Tibial artery (tissue), 4 donors: ENCODE measurements around the gene DCTN2.
A peak's percentile ranks its signal among the peaks of the same experiment; 100 is the strongest.

Source experiments
- DNase-seq, 2 donors: peaks; one replicate each; pipeline ENCODE4 v3.0.0-alpha.2; 2019
- H3K27ac ChIP-seq, 2 donors: fragments of 200-600 bp; sonication (generic) in 1 of 2; 1 replicate in 1 of 2; 2 replicates in 1 of 2; pipeline ENCODE4 v1.5.1; 2018 to 2019; ENCODE audit warnings: mild to moderate bottlenecking in 1 of 2
- H3K27me3 ChIP-seq, 2 donors: fragments of 200-600 bp; sonication (generic) in 1 of 2; one replicate each; pipeline versions ENCODE4 v1.5.1 to v1.6.0; 2016 to 2019
- H3K36me3 ChIP-seq, 3 donors: fragments of 200-600 bp; sonication (generic) in 2 of 3; one replicate each; pipeline ENCODE4 v1.5.1; 2016 to 2019; ENCODE audit warnings: mild to moderate bottlenecking in 2 of 3
- H3K4me1 ChIP-seq, 4 donors: fragments of 200-600 bp; sonication (generic) in 2 of 4; 1 replicate in 3 of 4; 2 replicates in 1 of 4; pipeline ENCODE4 v1.5.1; 2016 to 2019
- H3K4me3 ChIP-seq, 2 donors: fragments of 200-600 bp; sonication (generic) in 1 of 2; 1 replicate in 1 of 2; 2 replicates in 1 of 2; pipeline ENCODE4 v1.5.1; 2018 to 2019; ENCODE audit warnings: mild to moderate bottlenecking in 2 of 2
- H3K9me3 ChIP-seq, 3 donors: fragments of 200-600 bp; sonication (generic) in 1 of 3; one replicate each; pipeline ENCODE4 v1.5.1; 2016 to 2019
- intact Hi-C: fragments of 100-400 bp; cut with DNase I; formaldehyde crosslinking; loops from one replicate; pipeline ENCODE4 v1.15.0; 2023; ENCODE audit warnings: low total_unique reads
- TF ChIP-seq, protein P1 (sequence below), 2 experiments: fragments of 200-600 bp in 1 of 2; fragments of 450-650 bp in 1 of 2; IDR thresholded peaks; one replicate each; pipeline ENCODE4 v1.5.1; 2017 to 2019; ENCODE audit warnings: antibody characterized with exemption in 2 of 2, mild to moderate bottlenecking in 1 of 2, moderate library complexity in 1 of 2

Gene DCTN2

DNA sequence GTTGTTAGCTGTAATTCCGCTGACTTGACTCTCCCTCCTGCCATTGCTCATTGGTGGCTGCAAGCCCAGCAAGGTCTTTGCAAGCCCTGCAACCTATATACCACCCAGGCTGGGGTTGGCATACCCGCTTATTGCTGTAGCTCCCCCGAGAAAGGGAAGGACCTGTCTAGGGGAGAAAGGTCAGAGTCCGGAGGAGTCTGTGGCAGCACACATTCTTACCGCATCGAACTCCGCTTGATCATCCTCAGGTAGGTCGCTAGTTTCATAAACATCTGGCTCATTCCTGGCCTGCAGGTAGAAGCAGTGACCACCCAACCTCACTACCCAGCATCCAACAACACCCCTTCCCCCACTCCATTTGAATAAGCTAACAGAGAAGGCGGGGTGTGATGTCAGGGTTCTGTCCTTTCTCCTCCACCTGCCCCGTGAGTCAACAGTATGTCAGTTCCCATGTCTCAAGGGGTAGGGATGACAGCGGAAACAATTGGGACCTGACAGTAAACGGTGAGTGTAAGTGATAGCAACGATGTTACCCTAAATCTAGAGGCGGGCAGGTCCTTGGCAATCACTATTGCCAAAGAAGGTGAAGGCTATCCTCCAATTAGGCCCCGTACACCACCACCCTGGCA, 1.1 kb downstream of the DCTN2 start:
- peak in 1 of 2 donors; percentile 50 for DNase-seq
- intact Hi-C loops, result no loop called here
- peaks cover 0 to 27% of the 10 kb centered on the region in 2 donors for H3K27me3 ChIP-seq
- H3K36me3 ChIP-seq, result peaks cover 0 to 18% (median 6%) of the 10 kb centered on the region in 3 donors
- H3K9me3 ChIP-seq, result no peaks in the 10 kb centered on the region
- H3K4me3 ChIP-seq, result peak overlapping the region; percentile 96 to 97
- H3K27ac ChIP-seq, result peak overlapping the region; percentile 89 to 90
- H3K4me1 ChIP-seq, result peaks cover 0 to 40% (median 28%) of the 10 kb centered on the region in 4 donors
- TF ChIP-seq, protein P1, sequence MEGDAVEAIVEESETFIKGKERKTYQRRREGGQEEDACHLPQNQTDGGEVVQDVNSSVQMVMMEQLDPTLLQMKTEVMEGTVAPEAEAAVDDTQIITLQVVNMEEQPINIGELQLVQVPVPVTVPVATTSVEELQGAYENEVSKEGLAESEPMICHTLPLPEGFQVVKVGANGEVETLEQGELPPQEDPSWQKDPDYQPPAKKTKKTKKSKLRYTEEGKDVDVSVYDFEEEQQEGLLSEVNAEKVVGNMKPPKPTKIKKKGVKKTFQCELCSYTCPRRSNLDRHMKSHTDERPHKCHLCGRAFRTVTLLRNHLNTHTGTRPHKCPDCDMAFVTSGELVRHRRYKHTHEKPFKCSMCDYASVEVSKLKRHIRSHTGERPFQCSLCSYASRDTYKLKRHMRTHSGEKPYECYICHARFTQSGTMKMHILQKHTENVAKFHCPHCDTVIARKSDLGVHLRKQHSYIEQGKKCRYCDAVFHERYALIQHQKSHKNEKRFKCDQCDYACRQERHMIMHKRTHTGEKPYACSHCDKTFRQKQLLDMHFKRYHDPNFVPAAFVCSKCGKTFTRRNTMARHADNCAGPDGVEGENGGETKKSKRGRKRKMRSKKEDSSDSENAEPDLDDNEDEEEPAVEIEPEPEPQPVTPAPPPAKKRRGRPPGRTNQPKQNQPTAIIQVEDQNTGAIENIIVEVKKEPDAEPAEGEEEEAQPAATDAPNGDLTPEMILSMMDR (IDR thresholded peaks at IDR 0.05), result no peak

DNA sequence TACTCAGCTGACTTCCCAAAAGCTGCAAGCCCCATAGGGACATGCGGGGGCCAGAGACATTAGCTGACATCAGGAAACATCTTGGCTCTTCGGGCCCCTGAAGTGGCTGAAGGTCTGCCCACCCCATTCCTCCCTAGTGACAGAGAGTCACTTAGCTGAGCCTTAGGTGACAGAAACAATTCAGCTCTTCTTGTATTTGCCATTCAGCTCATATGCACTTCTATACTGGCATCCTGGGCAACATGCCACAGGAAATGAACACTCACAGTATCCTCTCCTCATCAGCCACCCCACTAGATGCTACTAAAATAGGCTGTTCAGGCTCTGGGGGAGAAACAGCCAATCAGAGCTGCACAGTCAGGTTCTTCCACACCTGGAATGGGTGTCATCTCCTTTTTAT, 3.4 kb downstream of the DCTN2 start:
- H3K27ac ChIP-seq, result no peak overlapping the region
- DNase-seq, result peak in 1 of 2 donors; percentile 44
- peaks cover 0 to 28% (median 19%) of the 10 kb centered on the region in 4 donors for H3K4me1 ChIP-seq
- TF ChIP-seq, protein P1 (IDR thresholded peaks at IDR 0.05), result no peak
- no peaks in the 10 kb centered on the region for H3K9me3 ChIP-seq
- intact Hi-C loops, result no loop called here
- H3K4me3 ChIP-seq, result no peak overlapping the region
- peaks cover 0 to 6% of the 10 kb centered on the region in 2 donors for H3K27me3 ChIP-seq
- peaks cover 0 to 36% (median 14%) of the 10 kb centered on the region in 3 donors for H3K36me3 ChIP-seq

DNA sequence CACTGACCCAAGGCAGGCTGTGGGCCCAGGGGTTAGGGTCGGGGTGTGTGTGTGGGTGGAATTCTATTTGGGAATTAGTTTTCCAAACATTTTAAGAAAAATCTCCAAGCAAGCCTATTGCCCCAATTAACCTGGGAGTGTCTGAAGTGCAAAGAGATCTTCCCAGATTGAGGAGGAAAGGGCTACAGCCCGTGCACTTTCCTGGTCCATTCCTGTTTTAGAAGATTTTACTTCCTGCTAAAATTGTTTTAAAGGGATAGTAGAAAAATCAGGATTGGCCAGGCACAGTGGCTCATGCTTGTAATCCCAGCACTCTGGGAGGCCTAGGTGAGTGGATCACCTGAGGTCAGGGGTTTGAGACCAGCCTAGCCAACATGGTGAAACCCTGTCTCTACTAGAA, 5.3 kb downstream of the DCTN2 start:
- DNase-seq, result peak in 1 of 2 donors; percentile 17
- intact Hi-C loops, result no loop called here
- TF ChIP-seq, protein P1 (IDR thresholded peaks at IDR 0.05), result no peak

DNA sequence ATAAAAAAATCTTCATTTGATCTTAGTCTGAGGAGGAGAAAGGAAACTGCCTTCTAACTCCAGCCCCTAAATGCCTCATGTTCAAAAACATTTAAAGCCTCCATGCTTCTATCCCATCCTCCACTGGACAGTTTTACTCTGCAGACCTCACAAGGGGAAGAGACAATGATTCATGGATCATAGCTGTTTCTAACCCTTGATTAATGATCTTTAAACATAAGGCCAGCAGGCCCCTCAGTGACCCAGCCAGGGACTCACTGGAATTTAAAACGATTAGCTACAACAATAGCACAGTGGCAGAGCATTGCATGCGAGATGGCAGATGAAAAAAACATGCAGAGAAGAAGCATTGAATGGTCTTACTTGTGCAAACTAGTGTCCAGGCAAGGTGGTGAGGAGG, 6.0 kb downstream of the DCTN2 start:
- Histone ChIP-seq H3K4me3 (no peak overlapping the region), H3K27ac (no peak overlapping the region), H3K9me3 (no peaks in the 10 kb centered on the region), H3K4me1 (peaks cover 0 to 25% (median 15%) of the 10 kb centered on the region in 4 donors), H3K27me3 (no peaks in the 10 kb centered on the region), H3K36me3 (peaks cover 0 to 59% (median 21%) of the 10 kb centered on the region in 3 donors)
- TF ChIP-seq, protein P1 (IDR thresholded peaks at IDR 0.05), result no peak
- intact Hi-C loops, result no loop called here
- peak in 1 of 2 donors; percentile 1 for DNase-seq

More for the DNA sequence above, 5.3 kb downstream of the DCTN2 start:
- peaks cover 0 to 52% (median 20%) of the 10 kb centered on the region in 3 donors for H3K36me3 ChIP-seq
- no peak overlapping the region for H3K27ac ChIP-seq
- no peaks in the 10 kb centered on the region for H3K9me3 ChIP-seq
- H3K4me1 ChIP-seq, result peaks cover 0 to 28% (median 19%) of the 10 kb centered on the region in 4 donors
- H3K4me3 ChIP-seq, result no peak overlapping the region
- no peaks in the 10 kb centered on the region for H3K27me3 ChIP-seq

DNA sequence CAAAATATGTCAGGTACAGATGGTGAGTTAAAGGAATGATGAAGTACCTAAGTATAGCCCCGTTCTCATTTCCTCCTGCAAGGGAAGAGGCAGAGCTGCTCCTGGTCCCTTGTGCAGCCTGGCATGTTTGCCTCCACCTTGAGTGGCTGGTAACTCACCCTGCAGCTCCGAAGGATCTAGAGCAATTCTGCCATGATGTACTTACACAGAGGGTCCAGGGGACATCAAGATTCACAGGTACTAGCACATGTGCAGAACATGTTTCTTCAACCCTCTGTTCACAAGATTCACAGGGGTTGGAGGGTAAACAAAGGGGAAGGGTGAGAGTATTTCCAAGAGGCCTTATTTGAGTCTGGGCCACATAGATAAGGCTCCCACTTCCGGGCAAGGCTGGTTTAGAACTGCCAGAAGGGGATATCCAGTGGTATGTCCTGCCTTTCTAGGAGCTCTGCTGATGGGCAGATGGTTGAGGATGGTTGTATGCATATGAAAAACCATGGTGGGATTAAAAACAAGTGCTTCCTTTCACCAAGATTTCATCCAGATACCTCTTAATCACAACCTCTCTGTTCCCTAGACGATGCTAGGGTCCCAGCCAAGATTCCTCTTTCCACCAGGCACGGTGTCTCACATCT, 7.7 kb downstream of the DCTN2 start:
- H3K4me1 ChIP-seq, result peaks cover 0 to 7% (median 0%) of the 10 kb centered on the region in 4 donors
- H3K4me3 ChIP-seq, result no peak overlapping the region
- no peak overlapping the region for H3K27ac ChIP-seq
- H3K36me3 ChIP-seq, result peaks cover 12 to 75% (median 38%) of the 10 kb centered on the region in 3 donors
- no peak for DNase-seq
- TF ChIP-seq, protein P1 (IDR thresholded peaks at IDR 0.05), result no peak
- no peaks in the 10 kb centered on the region for H3K9me3 ChIP-seq
- intact Hi-C loops, result no loop called here
- H3K27me3 ChIP-seq, result no peaks in the 10 kb centered on the region
